IMR-90 (cell line): Measurements from ENCODE around the gene HEATR5A. TPM values are rescaled to one million over a fixed set of nuclear protein-coding genes. Genes with fewer than 3 reads are reported as not detected.
A peak's percentile ranks its signal among the peaks of the same experiment; 100 is the strongest.

Experiments
- ATAC-seq: fragments of 200-7000 bp; cut with Tn5 transposase; 2 replicates; pipeline ENCODE4 v1.9.1; 2020; ENCODE audit warnings: low read depth, mild to moderate bottlenecking, moderate library complexity
- BruUV-seq: library from RNA; stranded (reverse); fragments of 400-500 nt; replicated peaks from 2 replicates; lab custom pipeline; 2021; lab: Mats Ljungman, UMichigan
- CTCF ChIA-PET: fragments of 300-600 bp; formaldehyde crosslinking; extraction: SDS; loops from one replicate; lab custom pipeline; 2021; ENCODE audit warnings: antibody characterized with exemption; lab: Yijun Ruan, JAX
- POLR2A ChIA-PET: fragments of 300-600 bp; sonication (Branson Sonifier 250); formaldehyde crosslinking; loops from one replicate; lab custom pipeline; 2022; ENCODE audit warnings: antibody characterized with exemption; ENCODE audit not compliant: unreplicated experiment; lab: Charles Lee
- DNase-seq: peaks from one replicate; pipeline ENCODE4 v3.0.0; 2013
- H2AFZ ChIP-seq: replicated peaks from 2 replicates; pipeline ENCODE3; 2013; ENCODE audit warnings: low read length, mild to moderate bottlenecking; ENCODE audit not compliant: poor library complexity
- H2AK5ac ChIP-seq: 2 replicates; pipeline ENCODE4 v1.6.1; 2013; ENCODE audit warnings: low read depth, low read length, inconsistent platforms
- H2AK9ac ChIP-seq: replicated peaks from 2 replicates; pipeline ENCODE3; 2013; ENCODE audit warnings: mild to moderate bottlenecking, low read depth, low read length, moderate library complexity; ENCODE audit not compliant: poor library complexity
- H2BK120ac ChIP-seq: 2 replicates; pipeline ENCODE4 v1.6.1; 2013; ENCODE audit warnings: low read depth, low read length, inconsistent platforms
- H2BK15ac ChIP-seq: 3 replicates; pipeline ENCODE4 v1.6.1; 2013; ENCODE audit warnings: low read depth, low read length, inconsistent platforms
- H2BK20ac ChIP-seq: 2 replicates; pipeline ENCODE4 v1.6.1; 2013; ENCODE audit warnings: low read depth, mild to moderate bottlenecking, inconsistent platforms, low read length, moderate library complexity
- H2BK5ac ChIP-seq: 2 replicates; pipeline ENCODE4 v1.6.1; 2013; ENCODE audit warnings: mild to moderate bottlenecking, low read depth, low read length, inconsistent platforms; ENCODE audit not compliant: poor library complexity, severe bottlenecking
- H3K14ac ChIP-seq: replicated peaks from 2 replicates; pipeline ENCODE4 v1.6.1; 2013; ENCODE audit warnings: low read depth, low read length, inconsistent platforms
- H3K18ac ChIP-seq: 2 replicates; pipeline ENCODE4 v1.6.1; 2013; ENCODE audit warnings: low read depth, low read length, control low read depth
- H3K23ac ChIP-seq: 2 replicates; pipeline ENCODE4 v1.6.1; 2013; ENCODE audit warnings: low read depth, low read length, inconsistent platforms
- H3K27ac ChIP-seq: 2 replicates; pipeline ENCODE4 v1.5.1; 2013; ENCODE audit warnings: mild to moderate bottlenecking, control low read depth, low read length; ENCODE audit not compliant: insufficient read depth
- H3K27me3 ChIP-seq: 2 replicates; pipeline ENCODE4 v1.6.1; 2013; ENCODE audit warnings: low read length; ENCODE audit not compliant: control insufficient read depth, insufficient read depth
- H3K36me3 ChIP-seq: 2 replicates; pipeline ENCODE4 v1.6.1; 2013; ENCODE audit warnings: low read length, mixed read lengths; ENCODE audit not compliant: control insufficient read depth, insufficient read depth
- H3K4ac ChIP-seq: 2 replicates; pipeline ENCODE4 v1.6.1; 2013; ENCODE audit warnings: low read depth, low read length, inconsistent platforms
- H3K4me1 ChIP-seq: 2 replicates; pipeline ENCODE4 v1.6.1; 2013; ENCODE audit warnings: low read length, mixed read lengths; ENCODE audit not compliant: control insufficient read depth, insufficient read depth
- H3K4me2 ChIP-seq: 2 replicates; pipeline ENCODE4 v1.6.1; 2013; ENCODE audit warnings: low read depth, mild to moderate bottlenecking, control low read depth, low read length, moderate library complexity
- H3K4me3 ChIP-seq: 2 replicates; pipeline ENCODE4 v1.5.1; 2013; ENCODE audit warnings: low read depth, mild to moderate bottlenecking, control low read depth, low read length, moderate library complexity; ENCODE audit not compliant: insufficient read depth
- H3K56ac ChIP-seq: 2 replicates; pipeline ENCODE4 v1.6.1; 2013; ENCODE audit warnings: low read length, inconsistent platforms; ENCODE audit not compliant: insufficient read depth; ENCODE audit errors: extremely low read depth
- H3K79me1 ChIP-seq, 2 experiments: 2 replicates each; pipeline ENCODE4 v1.6.1; 2013; ENCODE audit warnings: low read length in 2 of 2, inconsistent platforms in 1 of 2, low read depth in 1 of 2
- H3K9ac ChIP-seq: 2 replicates; pipeline ENCODE4 v1.6.1; 2013; ENCODE audit warnings: low read depth, low read length, control low read depth
- H3K9me1 ChIP-seq: 2 replicates; pipeline ENCODE4 v1.6.1; 2013; ENCODE audit warnings: low read length, inconsistent platforms; ENCODE audit not compliant: insufficient read depth
- H3K9me3 ChIP-seq: 2 replicates; pipeline ENCODE4 v1.6.1; 2013; ENCODE audit warnings: low read length; ENCODE audit not compliant: control insufficient read depth, insufficient read depth
- H4K20me1 ChIP-seq: 2 replicates; pipeline ENCODE4 v1.6.1; 2013; ENCODE audit warnings: low read length, inconsistent platforms; ENCODE audit not compliant: insufficient read depth
- H4K5ac ChIP-seq: 2 replicates; pipeline ENCODE4 v1.6.1; 2013; ENCODE audit warnings: mild to moderate bottlenecking, low read depth, low read length, control low read depth
- H4K8ac ChIP-seq, 2 experiments: 2 replicates each; pipeline ENCODE4 v1.6.1; 2013; ENCODE audit warnings: low read depth in 2 of 2, low read length in 2 of 2, control low read depth in 1 of 2, inconsistent platforms in 1 of 2
- H4K91ac ChIP-seq: 2 replicates; pipeline ENCODE4 v1.6.1; 2013; ENCODE audit warnings: low read depth, low read length, inconsistent platforms; ENCODE audit not compliant: insufficient read depth
- RCOR1 ChIP-seq: IDR thresholded peaks from 2 replicates; pipeline ENCODE4 v1.6.1; 2012; ENCODE audit warnings: mild to moderate bottlenecking, low read length, improper control_type of control experiment; ENCODE audit not compliant: insufficient replicate concordance
- WGBS, 2 experiments: methylation state at CpG; one replicate each; pipeline versions ENCODE4 v1.1.5 to v1.1.7; 2013; ENCODE audit warnings: missing lambda C conversion rate in 2 of 2; ENCODE audit not compliant: insufficient read length in 1 of 2; ENCODE audit errors: extremely low coverage in 2 of 2; 5-methylcytosine and 5-hydroxymethylcytosine counted together
- dilution Hi-C: fragments of 300-500 bp; cut with HindIII; formaldehyde crosslinking; loops from one replicate; pipeline ENCODE4 v1.14.3; 2018; ENCODE audit warnings: low sequenced_read_pairs; ENCODE audit not compliant: unreplicated experiment
- in situ Hi-C: fragments of 300-500 bp; cut with MboI; formaldehyde crosslinking; loops from 3 replicates; pipeline ENCODE4 v1.14.3; 2019; ENCODE audit warnings: low sequenced_read_pairs, inconsistent platforms, mixed read lengths
- intact Hi-C: fragments of 100-400 bp; cut with micrococcal nuclease; formaldehyde crosslinking; loops from 2 replicates; pipeline ENCODE4 v1.10.0; 2022
- polyA plus RNA-seq, 3 experiments: library from polyadenylated mRNA; depleted of rRNA; stranded (reverse); fragments of >200 nt; gene quantifications; 2 replicates each; pipeline ENCODE4 v1.2.3, GENCODE V29; 2012; ENCODE audit warnings: low replicate concordance in 1 of 3
- total RNA-seq: library from RNA; depleted of rRNA; stranded (reverse); fragments of >200 nt; gene quantifications from 2 replicates; pipeline ENCODE4 v1.2.3, GENCODE V29; 2012

Gene HEATR5A
- total and polyA plus RNA-seq, 2 of the 4 experiments (the other 2 are of a cell fraction): 14.0 to 48.9 TPM

DNA sequence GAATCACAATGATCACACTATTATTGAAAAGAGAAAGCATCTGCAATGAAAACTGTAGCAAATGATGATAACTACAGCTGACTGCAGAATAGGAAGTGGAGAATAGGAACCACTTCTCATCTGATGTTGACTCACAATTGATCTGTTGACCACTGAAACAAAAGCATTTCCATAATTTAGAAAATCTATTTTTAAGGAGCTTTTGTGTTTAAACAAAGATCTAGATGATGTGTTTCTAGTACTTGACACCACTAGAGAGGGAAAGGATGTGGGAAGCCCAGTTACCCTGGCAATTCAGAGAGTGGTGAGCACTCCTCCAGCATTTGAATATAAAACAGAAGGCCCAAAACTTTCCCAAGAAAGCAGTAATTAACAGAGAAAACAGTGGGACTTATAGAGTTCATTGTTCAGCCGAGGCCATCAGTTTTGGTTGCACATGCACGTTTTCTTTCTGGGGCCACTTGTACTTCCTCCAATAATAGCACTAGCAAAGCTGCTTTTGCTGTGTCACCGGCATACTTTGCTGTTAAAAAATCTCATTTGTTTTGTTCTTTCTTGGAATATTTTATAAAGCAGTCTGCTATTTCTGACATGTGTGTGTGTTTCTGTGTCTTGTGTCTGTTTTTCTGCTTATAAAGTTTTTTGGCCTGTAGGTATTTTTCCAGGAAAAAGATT is 136.6 kb downstream of the HEATR5A start:
- H3K23ac ChIP-seq: no peak overlapping the region
- H3K27me3 ChIP-seq: no peaks in the 10 kb centered on the region
- no peak overlapping the region for H3K4ac ChIP-seq
- no peak overlapping the region for H2BK20ac ChIP-seq
- DNase-seq: no peak
- H4K20me1 ChIP-seq: no peaks in the 10 kb centered on the region
- H2BK120ac ChIP-seq: no peak overlapping the region
- no peaks in the 10 kb centered on the region for H3K79me1 ChIP-seq
- H3K56ac ChIP-seq: no peak overlapping the region
- H3K27ac ChIP-seq: no peak overlapping the region
- no CpG with 5 or more reads among the region's 3 CpGs for WGBS, 2 experiments
- no peak overlapping the region for H2BK15ac ChIP-seq
- TF ChIP-seq RCOR1: no peak
- no peak overlapping the region for H4K8ac ChIP-seq
- no peak overlapping the region; the same call in 1 of the 2 replicates for H4K5ac ChIP-seq
- BruUV-seq: no TSS peak
- peak overlapping the region; percentile 77 for H3K18ac ChIP-seq
- ChIA-PET POLR2A (no interaction called here), CTCF (interaction anchor here (0.9 kb wide), 1 partner anchor 10 kb away, joined by 3 read pairs; no protein-coding TSS in a partner anchor)
- no peaks in the 10 kb centered on the region for H3K4me1 ChIP-seq
- H2AFZ ChIP-seq: no peak overlapping the region
- no peak overlapping the region for H2BK5ac ChIP-seq
- intact Hi-C loops (no loop called here), dilution Hi-C loops (no loop called here), in situ Hi-C loops (no loop called here)
- no peak overlapping the region for H2AK5ac ChIP-seq
- no peak overlapping the region for H4K91ac ChIP-seq
- no peak overlapping the region for H3K4me3 ChIP-seq
- H3K9ac ChIP-seq: no peak overlapping the region
- H3K9me3 ChIP-seq: 0 out of 2 replicates have a peak, but pooled peaks cover under 1% of the 10 kb centered on the region
- no peak overlapping the region for H2AK9ac ChIP-seq
- peak; percentile 27 for ATAC-seq
- no peak overlapping the region for H3K4me2 ChIP-seq
- no peak overlapping the region for H3K14ac ChIP-seq
- no peaks in the 10 kb centered on the region for H3K36me3 ChIP-seq
- H3K9me1 ChIP-seq: no peaks in the 10 kb centered on the region
